Measurements from ENCODE around the gene RAB9A. TPM values are rescaled to one million over a fixed set of nuclear protein-coding genes. Genes with fewer than 3 reads are reported as not detected.

The RAB9A gene
- total and polyA plus RNA-seq, 2 of the 8 experiments (the other 6 are each of a cell fraction or from before 2014, with no cell fraction given) = 21.8 to 34.0 TPM

DNA sequence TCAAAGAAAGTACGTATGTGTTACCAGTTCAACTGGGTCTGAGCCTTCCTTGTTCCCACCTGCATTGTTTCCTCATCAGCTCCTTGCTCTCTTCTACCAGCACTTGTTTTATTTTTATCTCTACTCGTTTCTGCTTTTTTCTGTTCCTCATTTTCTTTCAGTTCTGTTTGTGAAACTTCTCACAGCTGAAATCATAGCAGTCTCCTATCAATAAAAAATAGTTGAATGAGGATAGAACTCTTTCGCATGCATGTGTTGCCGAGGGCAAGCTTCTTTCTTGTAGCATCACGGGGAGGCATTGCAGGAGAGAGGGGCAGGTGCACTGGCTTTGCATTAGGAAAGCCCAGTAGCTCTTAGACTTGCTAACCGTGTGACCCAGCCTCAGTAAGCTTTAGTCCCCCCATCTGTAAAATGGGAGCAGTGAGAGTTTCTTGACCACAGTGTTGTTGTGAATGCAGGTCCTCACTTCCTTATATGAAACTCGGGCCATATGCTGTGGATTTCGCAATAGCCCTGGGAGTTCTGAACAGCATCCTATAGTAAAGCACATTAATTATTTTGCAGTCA, 70.3 kb downstream of the RAB9A start:
- H3K23ac ChIP-seq (ENCODE audit: insufficient read length) = no peak overlapping the region
- no peaks in the 10 kb centered on the region for H3K23me2 ChIP-seq (ENCODE audit: low read depth, low read length)
- no peak overlapping the region for H3K9ac ChIP-seq (replicated peaks in 1 of 4; ENCODE audit: extremely low read depth in 1 of 4, low read depth in 3 of 4, low read length in 3 of 4)
- no peak overlapping the region for H2AFZ ChIP-seq (ENCODE audit: low read length)
- no peaks in the 10 kb centered on the region for H3K9me3 ChIP-seq (ENCODE audit: insufficient read depth in 2 of 2, low read depth in 1 of 2, low read length in 1 of 2)
- no peak overlapping the region for H3K18ac ChIP-seq (ENCODE audit: extremely low read depth, low read length)
- DNase-seq (ENCODE audit: low read depth in 1 of 2, low spot score in 2 of 2) (no peak), FAIRE-seq (no peak)
- no peak overlapping the region for H2BK15ac ChIP-seq (ENCODE audit: low read length)
- no peak overlapping the region for H3K4me2 ChIP-seq (ENCODE audit: insufficient read depth in 1 of 2, low read depth in 2 of 2, low read length in 2 of 2)
- no peak overlapping the region for H2BK120ac ChIP-seq (replicated peaks; ENCODE audit: low read depth, low read length)
- peaks cover 0 to 59% (median 12%) of the 10 kb centered on the region in 4 experiments; a peak in 7 of 8 replicates for H3K36me3 ChIP-seq (ENCODE audit: control insufficient read depth in 2 of 4, insufficient read depth in 4 of 4, low read length in 3 of 4)
- ChIA-PET POLR2A (ENCODE audit: partially characterized antibody) (interaction anchor here (0.6 to 1.2 kb wide), 3 partner anchors 15 to 252 kb away, joined by 3 to 6 read pairs (median 5); partner anchors contain the start of genes OFD1 and TRAPPC2), CTCF (ENCODE audit: partially characterized antibody) (interaction anchor here (1.5 kb wide), 1 partner anchor 14 kb away, joined by 3 read pairs; no protein-coding TSS in a partner anchor)
- H2AK5ac ChIP-seq (ENCODE audit: low read depth, low read length) = no peak overlapping the region
- H4K5ac ChIP-seq (ENCODE audit: insufficient read length, low read depth, low read length) = no peak overlapping the region
- no peaks in the 10 kb centered on the region for H3K79me1 ChIP-seq (ENCODE audit: low read depth, low read length)
- H3K27me3 ChIP-seq (replicated peaks in 1 of 4; ENCODE audit: control insufficient read depth in 3 of 4, extremely low read depth in 1 of 4, insufficient read depth in 3 of 4, low read length in 3 of 4) = no peaks in the 10 kb centered on the region
- no peaks in the 10 kb centered on the region for H3K79me2 ChIP-seq (ENCODE audit: control insufficient read depth in 1 of 2, insufficient read depth in 2 of 2, low read length in 2 of 2)
- H2BK12ac ChIP-seq (ENCODE audit: low read depth, low read length) = no peak overlapping the region
- H3K14ac ChIP-seq (ENCODE audit: insufficient read length) = no peak overlapping the region
- H3K4me1 ChIP-seq (replicated peaks in 1 of 4; ENCODE audit: control insufficient read depth in 3 of 4, insufficient read depth in 4 of 4, low read length in 3 of 4) = peaks cover 0 to 18% (median 6%) of the 10 kb centered on the region in 4 experiments; a peak in 4 of 7 replicates
- H2BK5ac ChIP-seq (ENCODE audit: low read depth, low read length) = no peak overlapping the region
- H4K20me1 ChIP-seq (replicated peaks in 1 of 2; ENCODE audit: control insufficient read depth in 1 of 2, insufficient read depth in 2 of 2, low read length in 2 of 2) = no peaks in the 10 kb centered on the region
- no peak overlapping the region for H4K91ac ChIP-seq (replicated peaks; ENCODE audit: insufficient read length, low read length)
- H3K4me3 ChIP-seq (ENCODE audit: extremely low read depth in 1 of 4, insufficient read depth in 2 of 4, low read depth in 3 of 4, low read length in 4 of 4) = no peak overlapping the region
- H3K56ac ChIP-seq (replicated peaks; ENCODE audit: insufficient read length, low read depth, low read length) = no peak overlapping the region
- no peak overlapping the region for H2BK20ac ChIP-seq (ENCODE audit: low read length)
- no peak overlapping the region for H3K4ac ChIP-seq (replicated peaks; ENCODE audit: insufficient read length, low read depth, low read length)
- 90% methylated on average over 6 of the region's 8 CpGs; no CpG with 5 or more reads in 1 of the 2 experiments for WGBS, 2 experiments (ENCODE audit: extremely low coverage in 1 of 2, insufficient coverage in 1 of 2, insufficient read length in 1 of 2, insufficient replicate concordance in 2 of 2, low coverage in 1 of 2, low lambda C conversion rate in 2 of 2, missing lambda C conversion rate in 1 of 2)
- H4K8ac ChIP-seq (ENCODE audit: extremely low read depth, insufficient read depth, low read length) = no peak overlapping the region
- no peak overlapping the region for H3K27ac ChIP-seq (ENCODE audit: low read depth, low read length)
- TF ChIP-seq KDM1A (IDR thresholded peaks at IDR 0.05; ENCODE audit: borderline replicate concordance, low read length) (no peak), CREB1 (IDR thresholded peaks at IDR 0.05) (no peak), CEBPB (IDR thresholded peaks at IDR 0.05; ENCODE audit: low read depth, low read length) (peak; percentile 76; the same call in 1 of the 2 replicates)

Other genes with a start within 250 kb of the RAB9A start
- 0.93 and 1.0 TPM in 2 replicates for gene EGFL6, start 119.5 kb upstream of the RAB9A start, total RNA-seq (2021; fragmentation: NEBNext Ultra II Directional; extraction: Animal tissue kit (Norgen Biotek cat#: 25700))
- 1.1 TPM in 2 replicates for gene EGFL6, start 119.5 kb upstream of the RAB9A start, polyA plus RNA-seq (2011; rRNA removed)
- 2.0 and 3.2 TPM in 2 replicates for gene TCEANC, start 36.0 kb upstream of the RAB9A start, total RNA-seq (2021; fragmentation: NEBNext Ultra II Directional; extraction: Animal tissue kit (Norgen Biotek cat#: 25700))
- gene TCEANC, start 36.0 kb upstream of the RAB9A start, polyA plus RNA-seq (2011; rRNA removed) = 0.47 and 0.88 TPM in 2 replicates
- gene TRAPPC2, start 45.5 kb downstream of the RAB9A start, total RNA-seq (2021; fragmentation: NEBNext Ultra II Directional; extraction: Animal tissue kit (Norgen Biotek cat#: 25700)) = 10.8 and 11.6 TPM in 2 replicates
- 5.8 and 6.7 TPM in 2 replicates for gene TRAPPC2, start 45.5 kb downstream of the RAB9A start, polyA plus RNA-seq (2011; rRNA removed)
- gene OFD1, start 45.6 kb downstream of the RAB9A start, total RNA-seq (2021; fragmentation: NEBNext Ultra II Directional; extraction: Animal tissue kit (Norgen Biotek cat#: 25700)) = 21.4 and 23.4 TPM in 2 replicates
- gene OFD1, start 45.6 kb downstream of the RAB9A start, polyA plus RNA-seq (2011; rRNA removed) = 8.0 and 9.0 TPM in 2 replicates
- 123 and 132 TPM in 2 replicates for gene GPM6B, start 128.0 kb downstream of the RAB9A start, total RNA-seq (2021; fragmentation: NEBNext Ultra II Directional; extraction: Animal tissue kit (Norgen Biotek cat#: 25700))
- gene GPM6B, start 128.0 kb downstream of the RAB9A start, polyA plus RNA-seq (2011; rRNA removed) = 175 and 179 TPM in 2 replicates

Data from H1 (cell line).